ENCODE measurements around the gene IFIT5.

DNA sequence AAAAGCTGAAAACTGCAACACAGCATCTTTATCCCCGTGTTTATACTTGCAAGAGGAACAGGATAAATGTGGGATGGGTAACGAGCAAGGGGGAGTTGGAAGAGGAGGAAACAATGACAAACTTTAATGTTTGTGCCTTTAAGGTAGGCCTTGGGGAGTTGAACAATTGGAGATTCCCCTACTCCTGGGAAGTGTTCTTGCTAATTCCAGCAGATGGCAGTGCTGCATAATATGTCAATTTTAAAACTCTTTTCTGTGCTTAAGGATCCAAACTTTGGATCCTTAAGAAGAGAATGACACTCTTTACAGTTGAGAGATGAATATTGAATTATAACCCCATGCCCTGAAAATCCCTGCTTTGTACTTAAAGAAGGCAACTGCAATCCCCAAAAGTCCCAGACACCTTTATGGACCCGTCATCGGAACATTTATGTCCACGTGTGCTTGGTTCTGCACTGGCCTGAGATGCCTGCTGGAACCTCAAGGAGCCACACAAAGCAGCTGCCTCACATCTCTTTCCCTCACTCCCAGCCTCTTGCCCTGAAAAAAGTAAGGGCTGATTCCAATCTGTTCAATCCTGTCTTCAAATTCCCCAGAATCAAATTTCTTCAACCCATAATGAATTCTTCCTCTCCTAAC, 12.0 kb downstream of the IFIT5 start:
- TF ChIP-seq, protein P1, sequence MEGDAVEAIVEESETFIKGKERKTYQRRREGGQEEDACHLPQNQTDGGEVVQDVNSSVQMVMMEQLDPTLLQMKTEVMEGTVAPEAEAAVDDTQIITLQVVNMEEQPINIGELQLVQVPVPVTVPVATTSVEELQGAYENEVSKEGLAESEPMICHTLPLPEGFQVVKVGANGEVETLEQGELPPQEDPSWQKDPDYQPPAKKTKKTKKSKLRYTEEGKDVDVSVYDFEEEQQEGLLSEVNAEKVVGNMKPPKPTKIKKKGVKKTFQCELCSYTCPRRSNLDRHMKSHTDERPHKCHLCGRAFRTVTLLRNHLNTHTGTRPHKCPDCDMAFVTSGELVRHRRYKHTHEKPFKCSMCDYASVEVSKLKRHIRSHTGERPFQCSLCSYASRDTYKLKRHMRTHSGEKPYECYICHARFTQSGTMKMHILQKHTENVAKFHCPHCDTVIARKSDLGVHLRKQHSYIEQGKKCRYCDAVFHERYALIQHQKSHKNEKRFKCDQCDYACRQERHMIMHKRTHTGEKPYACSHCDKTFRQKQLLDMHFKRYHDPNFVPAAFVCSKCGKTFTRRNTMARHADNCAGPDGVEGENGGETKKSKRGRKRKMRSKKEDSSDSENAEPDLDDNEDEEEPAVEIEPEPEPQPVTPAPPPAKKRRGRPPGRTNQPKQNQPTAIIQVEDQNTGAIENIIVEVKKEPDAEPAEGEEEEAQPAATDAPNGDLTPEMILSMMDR (IDR thresholded peaks at IDR 0.05; ENCODE audit: low read depth, low read length), result peak; percentile 71
- TF ChIP-seq EZH2phosphoT487 (IDR thresholded peaks at IDR 0.05; ENCODE audit: low read depth), result no peak

All from OCI-LY3 (cell line).